Measurements from ENCODE around the gene RIBC1.
A peak's percentile ranks its signal among the peaks of the same experiment; 100 is the strongest.
"Not testable (repeated sequence)": the region's sequence is repeated elsewhere in the genome, so short reads cannot be mapped to it uniquely, and the experiment has no call there.

RIBC1 gene

GRCh38 chrX:53437206-53437605, 14.5 kb downstream of the RIBC1 start:
- DNase-seq: no peak

GRCh38 chrX:53438174-53438831, 15.6 kb downstream of the RIBC1 start:
- DNase-seq: no peak

GRCh38 chrX:53438832-53439230, 16.2 kb downstream of the RIBC1 start:
- DNase-seq: no peak

GRCh38 chrX:53440101-53440500, 17.4 kb downstream of the RIBC1 start:
- DNase-seq: no peak

- peak; percentile 15 for DNase-seq
Observed at GRCh38 chrX:53440621-53441517, 18.2 kb downstream of the RIBC1 start.

GRCh38 chrX:53441531-53442321, 19.1 kb downstream of the RIBC1 start:
- peak; percentile 76 for DNase-seq

- DNase-seq: no peak
Observed at GRCh38 chrX:53442322-53442631, 19.6 kb downstream of the RIBC1 start.

- peak; percentile 46 for DNase-seq
Observed at GRCh38 chrX:53445977-53446376, 23.3 kb downstream of the RIBC1 start.

GRCh38 chrX:53447441-53447840, 24.8 kb downstream of the RIBC1 start:
- DNase-seq: no peak

GRCh38 chrX:53449632-53450031, 27.0 kb downstream of the RIBC1 start:
- no peak for DNase-seq

GRCh38 chrX:53452812-53453211, 30.1 kb downstream of the RIBC1 start:
- DNase-seq: no peak

- no peak for DNase-seq
Observed at GRCh38 chrX:53456254-53456653, 33.6 kb downstream of the RIBC1 start.

- DNase-seq: no peak
Observed at GRCh38 chrX:53458082-53458481, 35.4 kb downstream of the RIBC1 start.

GRCh38 chrX:53468659-53469058, 46.0 kb downstream of the RIBC1 start:
- DNase-seq: not testable (repeated sequence)

GRCh38 chrX:53471346-53471745, 48.7 kb downstream of the RIBC1 start:
- DNase-seq: no peak

- DNase-seq: no peak
Observed at GRCh38 chrX:53474707-53475106, 52.0 kb downstream of the RIBC1 start.

- DNase-seq: no peak
Observed at GRCh38 chrX:53476371-53476770, 53.7 kb downstream of the RIBC1 start.

GRCh38 chrX:53479301-53479700, 56.6 kb downstream of the RIBC1 start:
- DNase-seq: no peak
